SU-DHL-6 (cell line): ENCODE measurements around the gene TSPYL1.

Source experiments
- H2AFZ ChIP-seq: fragments of 200-600 bp; sonication (generic); 2 replicates; pipeline ENCODE4 v1.6.1; 2014; ENCODE audit warnings: low read depth, mild to moderate bottlenecking, moderate library complexity, mixed read lengths, antibody characterized with exemption, low read length; ENCODE audit not compliant: severe bottlenecking
- H3F3A ChIP-seq: fragments of 200-600 bp; shearing (Covaris generic); 2 replicates; pipeline ENCODE4 v1.6.0; 2016; ENCODE audit warnings: antibody characterized with exemption, mild to moderate bottlenecking; ENCODE audit not compliant: insufficient read depth
- H3K27ac ChIP-seq: fragments of 200-600 bp; sonication (generic); 2 replicates; pipeline ENCODE4 v1.5.1; 2016; ENCODE audit warnings: low read depth, mild to moderate bottlenecking, low read length, moderate library complexity, mixed read lengths
- H3K27me3 ChIP-seq: fragments of 200-600 bp; sonication (generic), shearing (Covaris generic); 2 replicates; pipeline ENCODE4 v1.6.0; 2014; ENCODE audit warnings: mild to moderate bottlenecking, low read length
- H3K36me3 ChIP-seq: fragments of 200-600 bp; sonication (generic); 2 replicates; pipeline ENCODE4 v1.6.1; 2014; ENCODE audit warnings: mild to moderate bottlenecking, low read length, mixed read lengths
- H3K4me2 ChIP-seq: fragments of 300-600, 200-600 bp; shearing (Covaris generic), sonication (generic); 2 replicates; pipeline ENCODE4 v1.6.0; 2014; ENCODE audit warnings: low read length, low read depth, mild to moderate bottlenecking; ENCODE audit not compliant: poor library complexity, severe bottlenecking
- H3K4me3 ChIP-seq: fragments of 200-600 bp; sonication (generic); 2 replicates; pipeline ENCODE4 v1.5.1; 2014; ENCODE audit warnings: antibody characterized with exemption, low read length, mild to moderate bottlenecking, mixed read lengths; ENCODE audit not compliant: insufficient read depth, poor library complexity, severe bottlenecking
- H3K79me2 ChIP-seq: fragments of 200-600 bp; sonication (generic); 2 replicates; pipeline ENCODE4 v1.6.1; 2014; ENCODE audit warnings: mild to moderate bottlenecking, low read length, moderate library complexity; ENCODE audit not compliant: insufficient read depth
- H3K9ac ChIP-seq: fragments of 200-600 bp; sonication (generic); 2 replicates; pipeline ENCODE4 v1.7.0; 2014; ENCODE audit warnings: mild to moderate bottlenecking, low read length
- H3K9me2 ChIP-seq: fragments of 200-600 bp; sonication (generic); replicated peaks from 2 replicates; pipeline ENCODE4 v1.6.1; 2014; ENCODE audit warnings: low read length; ENCODE audit not compliant: insufficient read depth
- H3K9me3 ChIP-seq: fragments of 200-600 bp; sonication (generic); 2 replicates; pipeline ENCODE4 v1.6.1; 2014; ENCODE audit warnings: low read length, mixed read lengths; ENCODE audit not compliant: insufficient read depth
- H4K20me1 ChIP-seq: fragments of 200-600 bp; sonication (generic); 2 replicates; pipeline ENCODE4 v1.6.1; 2014; ENCODE audit warnings: low read depth, mild to moderate bottlenecking, antibody characterized with exemption, low read length, moderate library complexity, mixed read lengths
- EZH2phosphoT487 ChIP-seq: fragments of 200-600 bp; sonication (generic), shearing (Covaris generic); conservative IDR thresholded peaks from 2 replicates; pipeline ENCODE4 v1.6.1; 2018; ENCODE audit warnings: mild to moderate bottlenecking, antibody characterized with exemption, low read length, moderate library complexity, mixed read lengths
- TF ChIP-seq, protein P1 (sequence below): fragments of 200-600 bp; sonication (generic); IDR thresholded peaks from one replicate; pipeline ENCODE4 v1.5.1; 2017; ENCODE audit warnings: antibody characterized with exemption, mild to moderate bottlenecking, low read length, moderate library complexity; ENCODE audit not compliant: insufficient read depth, poor library complexity, severe bottlenecking

TSPYL1 gene

GRCh38 chr6:116301104-116301503 is 21.4 kb upstream of the TSPYL1 start:
- H3F3A ChIP-seq: no peaks in the 10 kb centered on the region
- H4K20me1 ChIP-seq: no peaks in the 10 kb centered on the region
- no peak overlapping the region for H3K4me2 ChIP-seq
- no peak overlapping the region for H3K27ac ChIP-seq
- H3K9me2 ChIP-seq: no peaks in the 10 kb centered on the region
- no peak overlapping the region for H2AFZ ChIP-seq
- no peak for TF ChIP-seq EZH2phosphoT487
- TF ChIP-seq, protein P1, sequence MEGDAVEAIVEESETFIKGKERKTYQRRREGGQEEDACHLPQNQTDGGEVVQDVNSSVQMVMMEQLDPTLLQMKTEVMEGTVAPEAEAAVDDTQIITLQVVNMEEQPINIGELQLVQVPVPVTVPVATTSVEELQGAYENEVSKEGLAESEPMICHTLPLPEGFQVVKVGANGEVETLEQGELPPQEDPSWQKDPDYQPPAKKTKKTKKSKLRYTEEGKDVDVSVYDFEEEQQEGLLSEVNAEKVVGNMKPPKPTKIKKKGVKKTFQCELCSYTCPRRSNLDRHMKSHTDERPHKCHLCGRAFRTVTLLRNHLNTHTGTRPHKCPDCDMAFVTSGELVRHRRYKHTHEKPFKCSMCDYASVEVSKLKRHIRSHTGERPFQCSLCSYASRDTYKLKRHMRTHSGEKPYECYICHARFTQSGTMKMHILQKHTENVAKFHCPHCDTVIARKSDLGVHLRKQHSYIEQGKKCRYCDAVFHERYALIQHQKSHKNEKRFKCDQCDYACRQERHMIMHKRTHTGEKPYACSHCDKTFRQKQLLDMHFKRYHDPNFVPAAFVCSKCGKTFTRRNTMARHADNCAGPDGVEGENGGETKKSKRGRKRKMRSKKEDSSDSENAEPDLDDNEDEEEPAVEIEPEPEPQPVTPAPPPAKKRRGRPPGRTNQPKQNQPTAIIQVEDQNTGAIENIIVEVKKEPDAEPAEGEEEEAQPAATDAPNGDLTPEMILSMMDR: no peak
- H3K9me3 ChIP-seq: no peaks in the 10 kb centered on the region
- no peaks in the 10 kb centered on the region for H3K79me2 ChIP-seq
- no peak overlapping the region for H3K9ac ChIP-seq
- no peak overlapping the region for H3K4me3 ChIP-seq
- no peaks in the 10 kb centered on the region for H3K27me3 ChIP-seq
- no peaks in the 10 kb centered on the region for H3K36me3 ChIP-seq

GRCh38 chr6:116300566-116300965 is 20.8 kb upstream of the TSPYL1 start:
- TF ChIP-seq EZH2phosphoT487: no peak
- TF ChIP-seq, protein P1: no peak
- no peaks in the 10 kb centered on the region for H3K9me2 ChIP-seq
- H4K20me1 ChIP-seq: no peaks in the 10 kb centered on the region
- no peak overlapping the region for H3K4me2 ChIP-seq
- no peak overlapping the region for H3K27ac ChIP-seq
- no peaks in the 10 kb centered on the region for H3F3A ChIP-seq
- H3K9ac ChIP-seq: no peak overlapping the region
- no peaks in the 10 kb centered on the region for H3K79me2 ChIP-seq
- H2AFZ ChIP-seq: no peak overlapping the region
- no peaks in the 10 kb centered on the region for H3K36me3 ChIP-seq
- no peak overlapping the region for H3K4me3 ChIP-seq
- no peaks in the 10 kb centered on the region for H3K27me3 ChIP-seq
- no peaks in the 10 kb centered on the region for H3K9me3 ChIP-seq

GRCh38 chr6:116298973-116299372 is 19.2 kb upstream of the TSPYL1 start:
- H3K36me3 ChIP-seq: no peaks in the 10 kb centered on the region
- H3F3A ChIP-seq: no peaks in the 10 kb centered on the region
- no peak overlapping the region for H3K4me2 ChIP-seq
- no peaks in the 10 kb centered on the region for H3K79me2 ChIP-seq
- TF ChIP-seq EZH2phosphoT487: no peak
- TF ChIP-seq, protein P1: no peak
- no peak overlapping the region for H3K9ac ChIP-seq
- no peaks in the 10 kb centered on the region for H3K9me3 ChIP-seq
- no peak overlapping the region for H3K27ac ChIP-seq
- no peaks in the 10 kb centered on the region for H3K27me3 ChIP-seq
- H3K9me2 ChIP-seq: no peaks in the 10 kb centered on the region
- H4K20me1 ChIP-seq: no peaks in the 10 kb centered on the region
- H3K4me3 ChIP-seq: no peak overlapping the region
- no peak overlapping the region for H2AFZ ChIP-seq
